Measurements from ENCODE around the gene CEMIP. TPM values are rescaled to one million over a fixed set of nuclear protein-coding genes. Genes with fewer than 3 reads are reported as not detected.

CEMIP gene
- total RNA-seq, 2 experiments from 2014 or later, result not detected

DNA sequence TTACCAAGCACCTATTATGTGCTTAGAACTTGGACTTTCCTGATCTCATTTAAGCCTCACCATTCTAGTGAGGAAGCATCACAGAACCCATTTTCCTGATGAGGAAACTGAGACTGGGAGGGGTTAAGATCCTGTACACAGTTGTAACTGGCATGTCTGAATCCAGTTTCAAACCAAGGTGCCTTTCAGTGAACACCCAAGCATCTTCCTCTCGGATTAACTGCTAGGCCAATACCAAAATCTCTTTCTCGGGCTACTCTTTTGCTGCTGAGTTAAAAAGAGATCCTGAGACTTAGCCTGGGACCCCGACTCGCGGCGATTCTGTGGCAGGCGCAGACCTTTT, 578 bp upstream of the CEMIP start:
- H3K4me3 Mint-ChIP-seq, result no peak overlapping the region
- peaks cover 25% of the 10 kb centered on the region for H3K27me3 Mint-ChIP-seq (ENCODE audit: low read depth)
- H3K9me3 Mint-ChIP-seq, result no peaks in the 10 kb centered on the region
- no peaks in the 10 kb centered on the region for H3K36me3 Mint-ChIP-seq (ENCODE audit: low read depth)
- CTCF ChIA-PET, result interaction anchor here (0.7 to 4.2 kb wide), 5 partner anchors 25 to 323 kb away, joined by 3 to 59 read pairs (median 3); no protein-coding TSS in a partner anchor
- no peak for DNase-seq
- intact Hi-C loops (cut with micrococcal nuclease), result loop anchor here (5.0 kb wide), 1 partner anchor 191 kb away; no protein-coding TSS in a partner anchor
- H3K4me1 Mint-ChIP-seq (ENCODE audit: low read depth), result peaks cover 20% of the 10 kb centered on the region
- no peak overlapping the region for H3K27ac Mint-ChIP-seq

DNA sequence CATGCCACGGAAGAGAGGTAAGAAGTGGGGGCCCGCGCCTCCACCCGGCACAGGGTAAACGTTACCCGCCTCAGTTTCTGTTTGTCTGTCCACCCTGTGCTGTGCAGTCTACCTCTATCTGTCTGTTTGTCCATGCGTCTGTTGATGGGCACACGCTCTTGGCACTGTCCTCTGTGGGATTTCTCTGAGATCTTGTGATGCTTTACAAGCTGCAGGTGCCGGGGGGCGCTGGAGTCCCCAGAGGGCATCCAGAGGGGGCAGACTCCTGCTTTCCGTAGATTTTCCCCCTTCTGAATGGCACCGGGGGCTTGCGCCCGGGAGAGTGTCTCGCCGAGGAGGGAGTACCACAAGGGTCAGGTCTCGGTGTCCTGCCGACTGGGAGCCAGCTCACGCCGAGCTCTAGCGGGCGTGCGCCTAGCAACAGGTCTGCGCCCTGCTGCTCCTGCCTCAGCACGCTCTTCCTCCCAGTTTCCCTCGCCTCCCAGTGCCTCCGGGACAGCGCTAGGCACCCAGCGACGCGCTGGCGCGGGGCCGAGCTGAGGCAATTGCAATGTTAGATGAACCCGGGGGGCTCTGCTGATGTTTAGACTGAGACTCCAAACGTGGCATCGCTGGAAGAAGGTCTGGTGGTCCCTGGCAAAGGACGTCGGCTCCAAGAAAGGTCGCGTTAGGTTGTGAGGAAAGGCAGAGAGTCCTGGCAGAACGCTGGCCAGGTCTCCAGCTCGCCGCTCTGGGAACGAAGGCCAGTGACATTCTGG, 667 bp downstream of the CEMIP start:
- no peak for DNase-seq
- intact Hi-C loops (cut with micrococcal nuclease), result loop anchor here (1.0 to 10.0 kb wide), 3 partner anchors 75 to 193 kb away; no protein-coding TSS in a partner anchor
- Mint-ChIP-seq H3K36me3 (ENCODE audit: low read depth) (no peaks in the 10 kb centered on the region), H3K4me1 (ENCODE audit: low read depth) (peaks cover 21% of the 10 kb centered on the region), H3K4me3 (peak overlapping the region; percentile 61), H3K27ac (no peak overlapping the region), H3K27me3 (ENCODE audit: low read depth) (peaks cover 25% of the 10 kb centered on the region), H3K9me3 (no peaks in the 10 kb centered on the region)
- CTCF ChIA-PET, result interaction anchor here (0.6 to 2.5 kb wide), 12 partner anchors 26 to 331 kb away, joined by 3 to 19 read pairs (median 3); no protein-coding TSS in a partner anchor

DNA sequence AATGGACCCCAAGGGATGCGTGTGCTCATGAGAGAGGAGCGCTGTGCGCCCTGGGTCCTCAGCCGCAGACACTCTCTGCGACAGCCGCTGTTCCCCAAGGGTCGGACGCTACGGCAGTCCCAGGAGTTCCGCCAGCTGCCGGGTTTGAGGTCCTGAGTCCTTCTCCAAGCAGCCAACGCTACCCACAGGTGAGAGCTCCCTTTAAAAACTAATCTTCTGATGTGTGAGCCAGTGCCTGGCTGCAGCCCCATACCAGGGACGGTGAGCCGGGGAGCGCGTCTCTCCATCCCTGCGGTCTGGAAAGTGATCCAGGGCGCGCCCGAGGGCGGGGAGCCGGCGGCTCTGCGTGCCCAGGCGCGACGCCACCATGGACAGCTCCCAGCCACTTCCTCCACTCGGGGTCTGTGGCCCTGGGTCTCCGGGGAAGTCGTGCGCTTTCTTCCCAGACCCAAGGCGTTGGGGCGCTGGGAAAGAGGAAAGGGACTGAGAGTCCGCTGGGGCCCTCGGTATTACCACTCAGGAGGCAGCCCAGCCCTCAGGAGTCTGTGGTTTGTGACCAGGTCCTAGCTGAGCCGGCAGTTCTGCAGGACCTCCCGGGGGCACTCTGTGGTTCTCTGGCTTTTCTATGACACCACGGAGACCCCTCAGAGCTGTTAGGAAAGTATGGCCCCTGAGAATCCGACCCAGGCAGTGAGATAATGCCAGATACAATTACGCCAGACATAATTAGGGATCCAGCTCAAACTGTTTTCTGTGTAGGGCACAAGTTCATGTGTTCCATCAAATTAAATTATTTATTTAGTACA, 1.4 kb downstream of the CEMIP start:
- no peak overlapping the region for H3K27ac Mint-ChIP-seq
- H3K9me3 Mint-ChIP-seq, result no peaks in the 10 kb centered on the region
- no peaks in the 10 kb centered on the region for H3K36me3 Mint-ChIP-seq (ENCODE audit: low read depth)
- H3K27me3 Mint-ChIP-seq (ENCODE audit: low read depth), result peaks cover 25% of the 10 kb centered on the region
- CTCF ChIA-PET, result interaction anchor here (0.8 to 2.5 kb wide), 7 partner anchors 9 to 323 kb away, joined by 3 to 19 read pairs (median 3); no protein-coding TSS in a partner anchor
- intact Hi-C loops (cut with micrococcal nuclease), result loop anchor here (10.0 kb wide), 1 partner anchor 74 kb away; no protein-coding TSS in a partner anchor
- peaks cover 21% of the 10 kb centered on the region for H3K4me1 Mint-ChIP-seq (ENCODE audit: low read depth)
- H3K4me3 Mint-ChIP-seq, result no peak overlapping the region
- DNase-seq, result peak; percentile 51

DNA sequence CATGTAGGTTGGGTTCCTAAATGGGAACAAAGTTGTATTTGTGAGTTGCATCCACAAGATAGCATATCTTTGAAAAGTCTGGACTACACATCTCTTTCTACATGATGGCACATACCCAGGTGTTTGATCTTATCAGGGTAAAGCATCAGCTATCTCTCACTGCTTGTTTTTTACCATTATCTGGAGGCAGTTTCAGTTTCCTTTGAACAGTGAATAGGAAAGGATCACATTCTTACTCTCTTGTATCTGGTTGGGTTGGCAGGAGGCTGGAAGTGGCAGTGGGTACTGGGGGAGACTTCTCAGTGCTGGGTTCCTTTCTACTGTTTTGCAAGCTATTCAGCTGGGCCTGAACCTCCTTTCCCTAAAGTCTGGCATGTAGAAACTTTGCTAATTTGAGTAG, 4.1 kb downstream of the CEMIP start:
- Mint-ChIP-seq H3K4me1 (ENCODE audit: low read depth) (peaks cover 19% of the 10 kb centered on the region), H3K27ac (no peak overlapping the region), H3K9me3 (no peaks in the 10 kb centered on the region), H3K27me3 (ENCODE audit: low read depth) (peaks cover 21% of the 10 kb centered on the region), H3K36me3 (ENCODE audit: low read depth) (no peaks in the 10 kb centered on the region), H3K4me3 (no peak overlapping the region)
- CTCF ChIA-PET, result interaction anchor here (1.1 to 1.2 kb wide), 2 partner anchors 73 to 216 kb away, joined by 3 to 7 read pairs; no protein-coding TSS in a partner anchor
- intact Hi-C loops (cut with micrococcal nuclease), result loop anchor here (10.0 kb wide), 1 partner anchor 72 kb away; no protein-coding TSS in a partner anchor
- no peak for DNase-seq

DNA sequence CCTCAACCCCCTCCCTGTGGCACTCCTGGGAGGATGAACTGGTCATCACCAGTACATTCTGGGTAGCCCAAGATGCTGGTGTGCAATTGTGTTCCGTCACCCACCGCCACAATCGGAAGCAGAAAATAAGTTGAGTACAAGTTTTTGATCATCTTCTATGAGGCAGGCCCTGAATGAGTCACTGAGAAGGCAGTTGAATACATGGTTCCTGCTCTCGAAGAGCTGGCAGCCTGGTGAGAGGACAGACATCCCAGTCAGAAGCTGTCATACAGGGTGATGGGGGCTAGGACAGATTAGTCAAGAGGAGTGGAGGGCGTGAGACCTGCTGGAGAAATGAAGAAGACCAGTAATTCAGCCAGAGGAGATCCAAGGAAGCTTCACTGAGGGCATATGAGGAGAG, 6.2 kb downstream of the CEMIP start:
- Mint-ChIP-seq H3K36me3 (ENCODE audit: low read depth) (no peaks in the 10 kb centered on the region), H3K9me3 (no peaks in the 10 kb centered on the region), H3K4me1 (ENCODE audit: low read depth) (peaks cover 12% of the 10 kb centered on the region), H3K4me3 (no peak overlapping the region), H3K27ac (no peak overlapping the region), H3K27me3 (ENCODE audit: low read depth) (peaks cover 10% of the 10 kb centered on the region)
- intact Hi-C loops (cut with micrococcal nuclease), result loop anchor here (10.0 kb wide), 1 partner anchor 69 kb away; no protein-coding TSS in a partner anchor
- DNase-seq, result no peak
- CTCF ChIA-PET, result interaction anchor here (2.3 kb wide), 1 partner anchor 9 kb away, joined by 18 read pairs; no protein-coding TSS in a partner anchor

DNA sequence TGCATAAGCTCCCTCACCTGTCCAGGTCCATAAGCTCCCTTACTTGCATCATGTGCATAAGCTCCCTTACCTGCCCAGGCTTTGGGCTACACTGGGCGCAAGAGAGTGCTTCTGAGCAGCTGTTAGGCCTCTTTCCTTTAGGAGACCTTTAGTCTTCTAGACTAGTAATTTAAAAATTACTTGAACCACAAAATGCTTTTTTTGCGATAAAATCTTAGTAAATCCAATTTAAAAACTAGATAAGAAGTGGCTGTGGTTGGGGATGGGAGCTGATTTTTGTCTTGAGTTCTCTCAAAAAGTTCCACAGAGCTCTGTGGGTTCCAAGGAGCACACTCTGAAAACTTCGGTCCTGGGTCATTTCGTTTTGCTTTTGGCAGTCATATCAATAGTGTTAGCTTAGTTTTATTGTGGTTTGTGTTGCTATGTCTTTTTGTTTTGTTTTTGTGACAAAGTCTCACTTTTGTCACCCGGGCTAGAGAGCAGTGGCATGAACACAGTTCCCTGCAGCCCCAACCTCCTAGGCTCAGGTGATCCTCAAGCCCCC, 6.7 kb downstream of the CEMIP start:
- Mint-ChIP-seq H3K27ac (no peak overlapping the region), H3K27me3 (ENCODE audit: low read depth) (peaks cover 7% of the 10 kb centered on the region), H3K9me3 (no peaks in the 10 kb centered on the region), H3K36me3 (ENCODE audit: low read depth) (no peaks in the 10 kb centered on the region), H3K4me3 (no peak overlapping the region), H3K4me1 (ENCODE audit: low read depth) (peaks cover 10% of the 10 kb centered on the region)
- intact Hi-C loops (cut with micrococcal nuclease), result loop anchor here (10.0 kb wide), 1 partner anchor 69 kb away; no protein-coding TSS in a partner anchor
- DNase-seq, result no peak
- CTCF ChIA-PET, result interaction anchor here (0.9 to 2.3 kb wide), 2 partner anchors 10 to 398 kb away, joined by 3 to 18 read pairs; no protein-coding TSS in a partner anchor

DNA sequence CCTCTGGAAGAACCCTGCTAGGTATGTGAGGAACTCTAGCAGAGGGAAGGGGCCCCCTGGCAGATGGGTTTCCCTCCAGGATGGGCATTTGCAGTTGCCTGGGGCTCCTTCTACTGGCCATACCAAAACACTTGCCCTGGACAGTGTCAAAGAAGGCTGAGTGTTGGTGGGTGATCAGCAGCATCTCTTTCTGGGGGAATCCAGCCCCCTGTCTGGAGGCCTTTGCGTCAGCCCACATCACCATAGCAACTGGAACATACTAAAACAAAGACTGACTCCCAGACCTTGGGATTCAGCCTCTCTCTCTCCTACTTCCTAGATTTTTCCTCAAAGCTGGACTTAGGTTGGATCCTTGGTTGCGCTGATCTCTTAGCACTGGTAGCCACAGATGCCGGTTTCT, 8.1 kb downstream of the CEMIP start:
- Mint-ChIP-seq H3K9me3 (no peaks in the 10 kb centered on the region), H3K4me3 (no peak overlapping the region), H3K4me1 (ENCODE audit: low read depth) (peaks cover 10% of the 10 kb centered on the region), H3K36me3 (ENCODE audit: low read depth) (no peaks in the 10 kb centered on the region), H3K27me3 (ENCODE audit: low read depth) (peaks cover 2% of the 10 kb centered on the region), H3K27ac (no peak overlapping the region)
- CTCF ChIA-PET, result interaction anchor here (1.0 kb wide), 1 partner anchor 10 kb away, joined by 3 read pairs; no protein-coding TSS in a partner anchor
- intact Hi-C loops (cut with micrococcal nuclease), result loop anchor here (10.0 kb wide), 1 partner anchor 67 kb away; no protein-coding TSS in a partner anchor
- no peak for DNase-seq

DNA sequence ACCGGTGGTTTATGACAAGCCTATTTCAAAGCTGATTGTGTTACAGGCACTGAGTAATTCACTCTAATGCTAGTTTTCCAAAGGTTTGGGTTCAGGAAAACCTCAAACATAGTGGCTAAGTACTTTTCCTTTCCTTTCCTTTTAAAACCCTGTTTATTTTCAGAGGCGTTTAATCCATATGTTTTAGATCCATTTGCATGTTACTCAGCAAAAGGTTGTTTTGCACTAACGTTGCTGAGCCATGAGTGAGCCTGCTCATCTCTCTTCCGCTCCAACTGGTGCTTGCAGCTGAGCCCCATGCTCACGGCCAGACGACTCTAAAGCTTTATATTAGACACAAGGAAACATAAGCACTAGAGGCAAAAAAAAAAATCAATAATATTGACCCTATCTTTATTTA, 9.4 kb downstream of the CEMIP start:
- intact Hi-C loops (cut with micrococcal nuclease), result loop anchor here (10.0 kb wide), 1 partner anchor 66 kb away; no protein-coding TSS in a partner anchor

DNA sequence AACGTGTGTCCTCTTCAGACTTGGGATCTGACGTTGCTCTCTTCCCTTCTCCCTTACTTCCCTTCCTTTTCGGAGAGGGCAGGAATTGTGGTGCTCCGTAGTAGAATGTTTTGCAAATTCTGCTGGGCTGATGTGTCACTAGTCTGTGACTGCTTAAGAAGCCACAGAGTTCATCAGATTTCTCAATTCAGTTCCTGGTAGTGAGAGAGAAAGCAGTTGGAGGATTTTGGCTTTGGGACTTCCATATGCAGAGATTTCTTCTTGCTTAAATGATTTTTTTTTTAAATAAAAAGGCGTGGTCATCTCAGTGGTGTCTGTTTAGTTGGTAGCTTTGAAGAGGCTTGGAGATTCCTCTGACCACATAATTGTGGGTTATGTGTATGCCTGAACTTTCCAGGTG, 10.1 kb downstream of the CEMIP start:
- intact Hi-C loops (cut with micrococcal nuclease), result loop anchor here (10.0 kb wide), 1 partner anchor 66 kb away; no protein-coding TSS in a partner anchor
- no peaks in the 10 kb centered on the region for H3K4me1 Mint-ChIP-seq (ENCODE audit: low read depth)

More for the DNA sequence above, 9.4 kb downstream of the CEMIP start:
- H3K4me1 Mint-ChIP-seq (ENCODE audit: low read depth), result peaks cover 2% of the 10 kb centered on the region
- no peaks in the 10 kb centered on the region for H3K36me3 Mint-ChIP-seq (ENCODE audit: low read depth)
- CTCF ChIA-PET, result interaction anchor here (1.0 to 1.7 kb wide), 2 partner anchors 11 to 12 kb away, joined by 3 to 5 read pairs; no protein-coding TSS in a partner anchor
- no peaks in the 10 kb centered on the region for H3K9me3 Mint-ChIP-seq
- H3K4me3 Mint-ChIP-seq, result no peak overlapping the region
- H3K27ac Mint-ChIP-seq, result no peak overlapping the region
- H3K27me3 Mint-ChIP-seq (ENCODE audit: low read depth), result peaks cover 4% of the 10 kb centered on the region
- DNase-seq, result no peak

DNA sequence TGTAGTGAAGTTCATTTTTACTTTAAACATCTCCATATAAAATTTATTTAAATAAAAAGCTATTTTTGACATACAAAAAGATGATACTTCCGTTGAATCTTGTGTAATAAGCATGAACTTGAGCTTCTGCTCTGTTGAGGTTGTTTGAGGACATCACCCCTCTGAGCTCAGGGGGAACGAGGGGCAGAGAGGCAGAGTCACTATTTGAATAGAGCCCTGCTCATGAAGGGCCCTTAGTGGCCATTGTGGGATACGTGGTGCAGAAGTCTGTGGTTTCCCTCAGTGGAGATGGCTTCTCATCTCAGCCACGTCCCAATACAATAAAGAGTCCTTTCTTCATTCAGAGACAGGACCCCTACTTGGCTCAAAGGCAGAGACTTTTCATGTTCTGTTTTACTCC, 10.6 kb downstream of the CEMIP start:
- CTCF ChIA-PET, result interaction anchor here (1.3 to 1.7 kb wide), 2 partner anchors 9 to 13 kb away, joined by 3 to 5 read pairs; no protein-coding TSS in a partner anchor

More for the DNA sequence above, 10.1 kb downstream of the CEMIP start:
- H3K27ac Mint-ChIP-seq, result no peak overlapping the region
- H3K36me3 Mint-ChIP-seq (ENCODE audit: low read depth), result no peaks in the 10 kb centered on the region
- CTCF ChIA-PET, result interaction anchor here (1.3 to 1.7 kb wide), 2 partner anchors 9 to 13 kb away, joined by 3 to 5 read pairs; no protein-coding TSS in a partner anchor
- no peak overlapping the region for H3K4me3 Mint-ChIP-seq
- H3K27me3 Mint-ChIP-seq (ENCODE audit: low read depth), result peaks cover 4% of the 10 kb centered on the region
- no peaks in the 10 kb centered on the region for H3K9me3 Mint-ChIP-seq
- DNase-seq, result no peak

DNA sequence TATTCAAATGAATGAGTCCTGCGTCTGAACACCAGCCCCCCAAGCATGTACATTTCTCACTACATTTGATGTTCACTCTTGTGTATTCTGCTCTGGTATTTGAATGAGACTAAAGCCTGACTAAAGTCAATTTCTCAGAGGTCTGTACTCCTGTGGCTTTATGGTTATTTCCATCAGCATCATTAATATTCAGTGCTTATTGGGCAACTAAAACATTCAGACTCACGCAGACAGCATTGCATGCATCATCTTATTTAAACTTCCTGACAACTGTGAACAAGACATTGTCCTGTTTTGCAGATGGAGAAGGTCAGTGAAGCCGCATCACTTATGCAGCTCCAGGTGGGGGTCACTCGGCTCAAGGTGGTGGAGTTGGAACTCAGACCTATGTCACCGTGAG, 11.1 kb downstream of the CEMIP start:
- CTCF ChIA-PET, result interaction anchor here (1.2 to 1.7 kb wide), 3 partner anchors 9 to 14 kb away, joined by 3 to 7 read pairs (median 5); no protein-coding TSS in a partner anchor
- H3K9me3 Mint-ChIP-seq, result no peaks in the 10 kb centered on the region
- no peak for DNase-seq
- H3K4me3 Mint-ChIP-seq, result no peak overlapping the region
- intact Hi-C loops (cut with micrococcal nuclease), result no loop called here
- no peaks in the 10 kb centered on the region for H3K4me1 Mint-ChIP-seq (ENCODE audit: low read depth)
- H3K36me3 Mint-ChIP-seq (ENCODE audit: low read depth), result no peaks in the 10 kb centered on the region
- H3K27me3 Mint-ChIP-seq (ENCODE audit: low read depth), result peaks cover 4% of the 10 kb centered on the region
- no peak overlapping the region for H3K27ac Mint-ChIP-seq

More for the DNA sequence above, 10.6 kb downstream of the CEMIP start:
- Mint-ChIP-seq H3K9me3 (no peaks in the 10 kb centered on the region), H3K27ac (no peak overlapping the region), H3K4me3 (no peak overlapping the region), H3K27me3 (ENCODE audit: low read depth) (peaks cover 4% of the 10 kb centered on the region), H3K4me1 (ENCODE audit: low read depth) (no peaks in the 10 kb centered on the region), H3K36me3 (ENCODE audit: low read depth) (no peaks in the 10 kb centered on the region)
- DNase-seq, result no peak
- intact Hi-C loops (cut with micrococcal nuclease), result loop anchor here (10.0 kb wide), 1 partner anchor 65 kb away; no protein-coding TSS in a partner anchor

Measured in activated naive CD4-positive, alpha-beta T cell treated with anti-CD3 and anti-CD28 coated beads for 36 hours (primary cell).